Psoas muscle (tissue), 8 donors: ENCODE data around the gene GALNT12. TPM values are rescaled to one million over a fixed set of nuclear protein-coding genes. Genes with fewer than 3 reads are reported as not detected.
A peak's percentile ranks its signal among the peaks of the same experiment; 100 is the strongest.

Experiments
- ATAC-seq, 4 donors: fragments of 200-7000 bp; cut with Tn5 transposase; one replicate each; pipeline ENCODE4 v1.9.1; 2020; ENCODE audit warnings: moderate library complexity in 3 of 4, mild to moderate bottlenecking in 2 of 4
- DNase-seq, 2 donors: peaks; one replicate each; pipeline ENCODE4 v3.0.0-alpha.2; 2020
- H3K27ac ChIP-seq: fragments of 200-600 bp; one replicate; pipeline ENCODE4 v1.8.0; 2022
- H3K27me3 ChIP-seq, 3 donors: fragments of 200-600 bp in 1 of 3; one replicate each; pipeline versions ENCODE4 v1.6.1 to v1.8.0; 2013 to 2022; ENCODE audit warnings: low read length in 2 of 3, mild to moderate bottlenecking in 2 of 3, moderate library complexity in 1 of 3; ENCODE audit not compliant: insufficient read depth in 3 of 3
- H3K36me3 ChIP-seq, 2 donors: fragments of 200-600 bp in 1 of 2; one replicate each; pipeline versions ENCODE4 v1.6.1 to v1.8.0; 2013 to 2022; ENCODE audit warnings: low read depth in 1 of 2, mild to moderate bottlenecking in 1 of 2, moderate library complexity in 1 of 2; ENCODE audit not compliant: insufficient read depth in 1 of 2
- H3K4me1 ChIP-seq: fragments of 200-600 bp; one replicate; pipeline ENCODE4 v1.8.0; 2022
- H3K4me3 ChIP-seq: fragments of 200-600 bp; one replicate; pipeline ENCODE4 v1.8.0; 2022; ENCODE audit warnings: mild to moderate bottlenecking
- H3K9me3 ChIP-seq: fragments of 200-600 bp; one replicate; pipeline ENCODE4 v1.8.0; 2022
- WGBS, 3 donors: extraction: QIAGEN DNeasy Blood & Tissue Kit; methylation state at CpG; one replicate each; pipeline versions ENCODE4 v1.1.6 to v1.1.7; 2013; 5-methylcytosine and 5-hydroxymethylcytosine counted together
- intact Hi-C, 2 donors: fragments of 100-400 bp; cut with DNase I; formaldehyde crosslinking; loops; one replicate each; pipeline versions ENCODE4 v1.11.0 to v1.14.2; 2022
- polyA plus RNA-seq, 3 donors: library from polyadenylated mRNA; stranded (reverse); fragments of 200-250 nt; gene quantifications; one replicate each; pipeline ENCODE4 v1.2.3, GENCODE V29; 2013
- total RNA-seq, 4 donors: library from RNA; stranded (reverse); fragmentation: NEBNext Ultra II Directional in 2 of 4; extraction: Animal tissue kit (Norgen Biotek cat#: 25700) in 2 of 4; gene quantifications; one replicate each; pipeline versions ENCODE4 v1.2.1 to v1.2.4, GENCODE V29; 2021 to 2023
- TF ChIP-seq, protein P1 (sequence below): fragments of 200-600 bp; IDR thresholded peaks from one replicate; pipeline ENCODE4 v1.8.0; 2022; ENCODE audit warnings: antibody characterized with exemption
- donor health status: healthy with polysubstance abuse.
- donor health status: DM: no; HTN: no; CAD: no; lungs with moderate emphysema.
- donor health status: Bipolar disorder and iron deficiency.
- donor health status: healthy.
- donor health status: DM: yes; HTN: yes; CAD: no.
- donor health status: DM: no; HTN: no; CAD: no.
- donor health status: DM: no; HTN: no; CAD: no.
- donor health status: DM: yes; HTN: yes; CAD: no.

The GALNT12 gene
- total and polyA plus RNA-seq, 7 donors = 0.12 to 0.32 (median 0.28) TPM; not detected in 1

DNA sequence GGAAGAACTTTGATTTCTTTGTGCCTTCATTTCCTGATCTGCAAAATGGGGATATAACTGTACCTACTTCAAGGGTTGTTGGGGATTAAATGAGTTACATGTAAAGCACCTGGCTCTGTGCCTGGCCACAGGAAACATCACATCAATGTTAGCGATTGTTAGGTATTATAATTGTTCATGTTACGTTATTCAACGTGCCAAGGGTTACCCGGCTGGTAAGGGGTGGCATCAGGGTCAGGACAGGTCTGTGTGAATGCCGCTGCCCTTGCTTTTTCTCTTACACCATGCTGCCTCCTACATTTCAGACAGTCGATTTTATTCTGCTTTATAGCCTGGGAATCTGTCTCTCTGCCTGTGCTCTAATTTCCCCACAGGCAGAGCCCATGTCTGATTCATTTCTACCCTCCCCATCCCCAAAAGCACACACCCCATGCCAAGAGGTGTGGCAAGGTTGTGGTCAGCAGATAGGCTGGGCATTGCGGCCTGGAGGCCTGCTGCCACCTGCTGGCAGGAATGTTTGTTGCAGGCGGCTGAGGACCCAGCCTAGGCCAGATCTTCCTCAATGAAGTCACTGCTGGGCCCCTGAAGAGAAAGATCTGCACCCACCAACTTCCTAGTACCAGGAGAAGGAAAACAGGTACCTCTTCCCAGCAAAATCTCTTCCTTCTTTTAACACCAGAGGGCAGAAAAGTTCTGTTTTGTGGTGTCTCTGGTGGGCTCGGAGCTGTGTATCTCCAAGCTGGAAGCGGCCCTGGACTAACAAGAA lies 16.4 kb upstream of the GALNT12 start:
- Histone ChIP-seq H3K9me3 (no peaks in the 10 kb centered on the region), H3K4me1 (peaks cover 11% of the 10 kb centered on the region), H3K36me3 (peaks cover 0 to 16% of the 10 kb centered on the region in 2 donors), H3K27ac (no peak overlapping the region), H3K27me3 (no peaks in the 10 kb centered on the region), H3K4me3 (no peak overlapping the region)
- intact Hi-C loops = no loop called here
- ATAC-seq (peak; percentile 95 to 98 (median 96)), DNase-seq (peak; percentile 88 to 93)
- WGBS, 3 donors = 46 to 58% (median 49%) methylated on average over 10 of the region's 10 CpGs
- TF ChIP-seq, protein P1, sequence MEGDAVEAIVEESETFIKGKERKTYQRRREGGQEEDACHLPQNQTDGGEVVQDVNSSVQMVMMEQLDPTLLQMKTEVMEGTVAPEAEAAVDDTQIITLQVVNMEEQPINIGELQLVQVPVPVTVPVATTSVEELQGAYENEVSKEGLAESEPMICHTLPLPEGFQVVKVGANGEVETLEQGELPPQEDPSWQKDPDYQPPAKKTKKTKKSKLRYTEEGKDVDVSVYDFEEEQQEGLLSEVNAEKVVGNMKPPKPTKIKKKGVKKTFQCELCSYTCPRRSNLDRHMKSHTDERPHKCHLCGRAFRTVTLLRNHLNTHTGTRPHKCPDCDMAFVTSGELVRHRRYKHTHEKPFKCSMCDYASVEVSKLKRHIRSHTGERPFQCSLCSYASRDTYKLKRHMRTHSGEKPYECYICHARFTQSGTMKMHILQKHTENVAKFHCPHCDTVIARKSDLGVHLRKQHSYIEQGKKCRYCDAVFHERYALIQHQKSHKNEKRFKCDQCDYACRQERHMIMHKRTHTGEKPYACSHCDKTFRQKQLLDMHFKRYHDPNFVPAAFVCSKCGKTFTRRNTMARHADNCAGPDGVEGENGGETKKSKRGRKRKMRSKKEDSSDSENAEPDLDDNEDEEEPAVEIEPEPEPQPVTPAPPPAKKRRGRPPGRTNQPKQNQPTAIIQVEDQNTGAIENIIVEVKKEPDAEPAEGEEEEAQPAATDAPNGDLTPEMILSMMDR = peak; percentile 99

DNA sequence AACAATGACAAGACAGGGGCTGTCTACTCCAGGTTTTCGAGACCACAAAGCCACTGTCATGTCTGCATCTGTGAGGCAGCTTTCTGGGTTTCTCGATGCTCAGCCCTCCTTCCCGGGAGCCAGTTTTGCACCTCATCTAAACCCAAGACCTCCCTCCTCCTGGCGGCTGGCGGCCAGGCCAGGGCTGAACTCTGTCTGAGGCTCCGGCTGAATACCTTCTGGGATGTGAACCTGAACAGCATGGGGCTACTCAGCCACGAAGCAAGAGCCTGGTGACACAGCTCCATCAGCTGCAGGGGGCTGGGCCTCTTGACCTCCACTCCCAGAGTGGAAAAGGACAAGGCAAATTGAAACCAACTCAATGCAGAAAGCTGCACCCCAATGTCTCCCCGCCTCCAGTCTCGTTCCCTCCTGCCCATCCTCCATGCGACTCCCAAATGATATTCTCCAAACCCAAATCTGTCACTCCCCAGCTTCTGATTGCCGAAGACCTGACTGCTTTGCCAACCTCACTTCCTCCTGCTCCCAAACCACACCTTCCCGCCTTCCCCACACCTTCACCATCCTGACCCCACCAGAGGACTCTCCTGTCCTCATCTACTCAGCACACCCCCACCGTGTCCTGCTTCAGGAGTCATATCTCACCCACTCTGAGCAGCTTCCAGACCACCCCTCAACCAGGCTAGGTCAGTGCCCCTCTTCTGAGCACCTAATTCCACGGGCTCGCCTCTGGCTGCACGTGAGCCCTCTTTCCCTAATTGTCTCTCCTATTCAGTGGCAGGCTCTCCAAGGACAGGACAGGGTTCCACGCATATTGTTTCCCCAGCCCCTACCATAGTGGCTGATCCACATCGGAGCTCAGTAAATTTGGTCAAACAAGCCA lies 15.6 kb upstream of the GALNT12 start:
- TF ChIP-seq, protein P1 = no peak
- DNase-seq (no peak), ATAC-seq (no peak)
- Histone ChIP-seq H3K27me3 (no peaks in the 10 kb centered on the region), H3K4me3 (no peak overlapping the region), H3K9me3 (no peaks in the 10 kb centered on the region), H3K4me1 (peaks cover 11% of the 10 kb centered on the region), H3K27ac (no peak overlapping the region), H3K36me3 (peaks cover 0 to 16% of the 10 kb centered on the region in 2 donors)
- WGBS, 3 donors = 83 to 88% (median 86%) methylated on average over 18 of the region's 18 CpGs
- intact Hi-C loops = no loop called here

DNA sequence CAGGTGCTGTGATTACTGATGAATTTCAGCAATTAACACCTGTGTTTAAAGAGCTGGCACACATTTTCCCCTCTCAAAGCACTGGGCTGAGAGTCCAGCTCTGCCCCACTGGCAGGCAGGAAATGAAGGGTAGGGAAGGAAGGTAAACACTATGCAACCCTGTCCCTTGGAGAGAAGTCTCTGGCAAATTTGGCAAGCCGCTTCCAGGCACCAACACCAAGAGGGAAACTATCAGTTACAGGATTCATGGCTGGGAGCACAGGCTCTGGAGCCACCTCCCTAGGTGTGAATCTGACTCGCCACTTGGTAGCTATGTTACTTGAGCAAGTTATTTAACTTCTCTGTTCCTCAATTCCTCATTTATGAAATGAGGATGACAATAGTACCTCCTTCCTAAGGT lies 14.4 kb upstream of the GALNT12 start:
- TF ChIP-seq, protein P1 = no peak
- ATAC-seq (no peak), DNase-seq (no peak)
- no peak overlapping the region for H3K4me3 ChIP-seq
- H3K4me1 ChIP-seq = peaks cover 11% of the 10 kb centered on the region
- intact Hi-C loops = no loop called here
- no peaks in the 10 kb centered on the region for H3K9me3 ChIP-seq
- H3K27me3 ChIP-seq = no peaks in the 10 kb centered on the region
- WGBS, 3 donors = 77 to 93% (median 84%) methylated on average over 2 of the region's 2 CpGs
- H3K27ac ChIP-seq = no peak overlapping the region
- peaks cover 0 to 14% of the 10 kb centered on the region in 2 donors for H3K36me3 ChIP-seq

DNA sequence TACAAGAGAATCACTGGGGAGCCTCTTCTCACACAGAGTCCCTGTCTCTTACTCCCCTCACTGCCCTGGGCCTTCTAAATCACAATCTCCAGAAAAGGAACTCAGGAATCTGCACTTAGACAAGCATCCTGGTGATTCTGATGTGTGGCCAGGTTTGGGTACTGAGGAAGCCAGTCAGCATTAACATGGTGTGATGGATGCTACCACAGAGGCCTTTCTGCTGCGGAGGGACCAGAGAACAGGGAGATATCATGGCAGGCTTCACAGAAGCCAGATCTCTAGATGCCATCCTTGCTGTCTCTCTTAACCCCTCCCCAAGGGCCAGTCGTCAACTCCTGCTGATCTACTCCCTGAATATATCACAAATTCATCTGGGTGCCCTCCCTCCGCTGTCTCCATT lies 12.7 kb upstream of the GALNT12 start:
- DNase-seq (no peak), ATAC-seq (no peak)
- intact Hi-C loops = no loop called here
- H3K4me1 ChIP-seq = peaks cover 11% of the 10 kb centered on the region
- H3K27ac ChIP-seq = no peak overlapping the region
- H3K4me3 ChIP-seq = peak overlapping the region; percentile 88
- 81 to 93% (median 89%) methylated on average over 3 of the region's 3 CpGs for WGBS, 3 donors
- peaks cover 0 to 4% of the 10 kb centered on the region in 2 donors for H3K36me3 ChIP-seq
- peaks cover 0 to 2% (median 0%) of the 10 kb centered on the region in 3 donors for H3K27me3 ChIP-seq
- TF ChIP-seq, protein P1 = no peak
- H3K9me3 ChIP-seq = no peaks in the 10 kb centered on the region
